ENCODE results near the gene PARN.

- TF ChIP-seq CTCF (conservative IDR thresholded peaks at IDR 0.05) (no peak), ZFX (IDR thresholded peaks at IDR 0.05) (no peak)
Measured at GRCh38 chr16:14470788-14471187, 159.3 kb downstream of the PARN start.

Measured in C4-2B (cell line).